Endothelial cell of umbilical vein (primary cell): ENCODE measurements around the gene SCAF11.

Experiments
- CTCF ChIP-seq, 2 donors: IDR thresholded peaks; 1 replicate in 1 of 2; 2 replicates in 1 of 2; pipeline ENCODE4 v1.5.1; 2011; ENCODE audit warnings: low read length in 2 of 2, mild to moderate bottlenecking in 2 of 2, moderate library complexity in 2 of 2, control low read depth in 1 of 2, inconsistent platforms in 1 of 2, low read depth in 1 of 2; ENCODE audit not compliant: insufficient read depth in 1 of 2; ENCODE audit errors: extremely low read depth in 1 of 2
- EZH2 ChIP-seq: IDR thresholded peaks from 2 replicates; pipeline ENCODE4 v1.6.1; 2012; ENCODE audit warnings: borderline replicate concordance, low read depth, mild to moderate bottlenecking, moderate library complexity, low read length, inconsistent platforms; ENCODE audit not compliant: severe bottlenecking
- FOS ChIP-seq: IDR thresholded peaks from 2 replicates; pipeline ENCODE4 v1.6.1; 2011; ENCODE audit warnings: mild to moderate bottlenecking, low read length, moderate library complexity, borderline replicate concordance; ENCODE audit not compliant: insufficient read depth
- GATA2 ChIP-seq: IDR thresholded peaks from 2 replicates; pipeline ENCODE4 v1.7.0; 2011; ENCODE audit warnings: low read depth, mild to moderate bottlenecking, moderate library complexity, mixed read lengths, low read length; ENCODE audit not compliant: insufficient read length, insufficient read depth
- JUN ChIP-seq: IDR thresholded peaks from 2 replicates; pipeline ENCODE4 v1.6.1; 2011; ENCODE audit warnings: borderline replicate concordance, low read depth; ENCODE audit not compliant: insufficient read length, insufficient read depth
- MYC ChIP-seq: IDR thresholded peaks from one replicate; pipeline ENCODE4 v1.6.1; 2011; ENCODE audit warnings: mild to moderate bottlenecking, low read depth, low read length
- POLR2A ChIP-seq: IDR thresholded peaks from 2 replicates; pipeline ENCODE4 v1.6.1; 2012; ENCODE audit warnings: low read depth, mild to moderate bottlenecking, control low read depth, low read length
- POLR2AphosphoS5 ChIP-seq: IDR thresholded peaks from 2 replicates; pipeline ENCODE4 v1.6.1; 2012; ENCODE audit warnings: low read depth, mild to moderate bottlenecking, control low read depth, low read length, moderate library complexity; ENCODE audit not compliant: insufficient read depth
- TF ChIP-seq, protein P1 (sequence below): IDR thresholded peaks from 2 replicates; pipeline ENCODE4 v1.6.1; 2011; ENCODE audit not compliant: insufficient read depth, insufficient read length

DNA sequence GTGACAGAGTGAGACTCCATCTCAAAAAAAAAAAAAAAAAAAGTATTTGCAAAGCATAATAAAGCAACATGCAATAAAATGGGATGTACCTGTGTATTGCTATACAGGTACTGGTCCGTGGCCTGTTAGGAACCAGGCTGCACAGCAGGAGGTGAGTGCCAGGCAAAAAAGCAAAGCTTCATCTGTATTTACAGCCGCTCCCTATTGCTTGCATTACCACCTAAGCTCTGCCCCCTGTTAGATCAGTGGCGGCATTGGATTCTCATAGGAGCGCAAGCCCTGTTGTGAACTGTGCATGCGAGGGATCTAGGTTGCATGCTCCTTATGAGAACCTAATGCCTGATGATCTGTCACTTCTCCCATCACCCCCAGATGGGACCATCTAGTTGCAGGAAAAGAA is 113.3 kb downstream of the SCAF11 start:
- TF ChIP-seq CTCF (IDR thresholded peaks at IDR 0.05; ENCODE audit: extremely low read depth in 1 of 2, insufficient read depth in 1 of 2, low read depth in 1 of 2, low read length in 2 of 2) (no peak), POLR2AphosphoS5 (no peak), EZH2 (no peak), GATA2 (no peak), POLR2A (no peak), MYC (no peak), JUN (no peak), FOS (no peak)
- TF ChIP-seq, protein P1, sequence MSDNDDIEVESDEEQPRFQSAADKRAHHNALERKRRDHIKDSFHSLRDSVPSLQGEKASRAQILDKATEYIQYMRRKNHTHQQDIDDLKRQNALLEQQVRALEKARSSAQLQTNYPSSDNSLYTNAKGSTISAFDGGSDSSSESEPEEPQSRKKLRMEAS: no peak
